Measurements from ENCODE around the gene PRCC. TPM values are rescaled to one million over a fixed set of nuclear protein-coding genes. Genes with fewer than 3 reads are reported as not detected.
A peak's percentile ranks its signal among the peaks of the same experiment; 100 is the strongest.

Gene PRCC
- total RNA-seq, 1 donor: 28.3 TPM

DNA sequence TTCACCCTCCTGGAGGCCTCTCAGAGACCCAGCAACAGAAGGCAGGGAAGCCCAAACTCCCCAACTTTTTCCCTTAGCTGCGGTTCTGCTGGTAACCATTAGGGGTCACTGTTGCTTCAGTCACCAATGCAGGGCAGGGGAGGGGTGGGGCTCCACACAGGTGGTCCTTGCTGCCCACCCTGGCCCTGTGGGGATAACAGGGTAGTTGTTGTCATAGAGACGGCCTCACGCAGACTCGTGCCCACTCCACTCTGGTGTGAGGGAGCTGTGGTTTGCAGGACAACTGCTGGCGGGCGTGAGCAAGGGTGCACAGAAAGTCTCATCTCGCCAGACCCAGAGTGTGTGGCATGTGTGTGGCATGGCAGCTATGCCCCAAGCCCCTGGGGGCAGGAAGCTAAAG, 71.6 kb downstream of the PRCC start:
- DNase-seq (ENCODE audit: low read depth): peak; percentile 25
- H3K4me3 ChIP-seq (ENCODE audit: low read depth, low read length): no peak overlapping the region
- TF ChIP-seq, protein P1, sequence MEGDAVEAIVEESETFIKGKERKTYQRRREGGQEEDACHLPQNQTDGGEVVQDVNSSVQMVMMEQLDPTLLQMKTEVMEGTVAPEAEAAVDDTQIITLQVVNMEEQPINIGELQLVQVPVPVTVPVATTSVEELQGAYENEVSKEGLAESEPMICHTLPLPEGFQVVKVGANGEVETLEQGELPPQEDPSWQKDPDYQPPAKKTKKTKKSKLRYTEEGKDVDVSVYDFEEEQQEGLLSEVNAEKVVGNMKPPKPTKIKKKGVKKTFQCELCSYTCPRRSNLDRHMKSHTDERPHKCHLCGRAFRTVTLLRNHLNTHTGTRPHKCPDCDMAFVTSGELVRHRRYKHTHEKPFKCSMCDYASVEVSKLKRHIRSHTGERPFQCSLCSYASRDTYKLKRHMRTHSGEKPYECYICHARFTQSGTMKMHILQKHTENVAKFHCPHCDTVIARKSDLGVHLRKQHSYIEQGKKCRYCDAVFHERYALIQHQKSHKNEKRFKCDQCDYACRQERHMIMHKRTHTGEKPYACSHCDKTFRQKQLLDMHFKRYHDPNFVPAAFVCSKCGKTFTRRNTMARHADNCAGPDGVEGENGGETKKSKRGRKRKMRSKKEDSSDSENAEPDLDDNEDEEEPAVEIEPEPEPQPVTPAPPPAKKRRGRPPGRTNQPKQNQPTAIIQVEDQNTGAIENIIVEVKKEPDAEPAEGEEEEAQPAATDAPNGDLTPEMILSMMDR (IDR thresholded peaks at IDR 0.05; ENCODE audit: insufficient read depth, low read length): peak; percentile 94

DNA sequence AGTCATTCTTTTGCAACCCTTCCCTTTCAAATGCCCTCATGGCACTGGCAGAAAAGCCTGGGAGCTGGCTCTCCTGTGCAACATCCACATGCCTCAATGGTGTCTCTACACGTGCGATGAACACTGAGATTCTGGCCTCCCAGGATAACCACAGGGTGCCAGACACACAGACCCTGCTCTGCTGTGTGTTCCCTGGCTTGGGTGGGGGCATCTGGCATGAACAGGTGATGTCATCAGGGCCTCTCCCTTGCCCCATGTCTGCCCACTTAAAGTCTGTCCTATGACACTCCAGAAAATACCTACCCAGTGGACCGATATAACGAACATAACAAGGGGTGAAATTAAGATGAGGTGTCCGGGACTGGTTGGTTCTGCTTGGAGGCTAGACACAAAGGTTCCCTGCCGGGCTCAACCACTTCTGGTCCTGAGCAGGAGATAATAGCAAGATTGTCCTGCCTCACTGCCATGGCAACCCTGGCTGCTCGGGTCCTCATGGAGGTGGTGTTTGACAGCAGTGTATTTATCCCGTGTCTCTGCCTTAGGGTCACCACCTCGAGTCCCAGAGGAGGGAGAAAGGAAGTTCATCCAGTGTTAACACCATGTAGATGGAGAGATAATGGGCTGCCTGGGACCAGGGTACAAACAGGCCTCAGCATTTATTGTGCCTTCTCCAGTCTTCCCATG, 72.2 kb downstream of the PRCC start:
- no peak for DNase-seq (ENCODE audit: low read depth)
- TF ChIP-seq, protein P1 (IDR thresholded peaks at IDR 0.05; ENCODE audit: insufficient read depth, low read length): no peak
- H3K4me3 ChIP-seq (ENCODE audit: low read depth, low read length): no peak overlapping the region

DNA sequence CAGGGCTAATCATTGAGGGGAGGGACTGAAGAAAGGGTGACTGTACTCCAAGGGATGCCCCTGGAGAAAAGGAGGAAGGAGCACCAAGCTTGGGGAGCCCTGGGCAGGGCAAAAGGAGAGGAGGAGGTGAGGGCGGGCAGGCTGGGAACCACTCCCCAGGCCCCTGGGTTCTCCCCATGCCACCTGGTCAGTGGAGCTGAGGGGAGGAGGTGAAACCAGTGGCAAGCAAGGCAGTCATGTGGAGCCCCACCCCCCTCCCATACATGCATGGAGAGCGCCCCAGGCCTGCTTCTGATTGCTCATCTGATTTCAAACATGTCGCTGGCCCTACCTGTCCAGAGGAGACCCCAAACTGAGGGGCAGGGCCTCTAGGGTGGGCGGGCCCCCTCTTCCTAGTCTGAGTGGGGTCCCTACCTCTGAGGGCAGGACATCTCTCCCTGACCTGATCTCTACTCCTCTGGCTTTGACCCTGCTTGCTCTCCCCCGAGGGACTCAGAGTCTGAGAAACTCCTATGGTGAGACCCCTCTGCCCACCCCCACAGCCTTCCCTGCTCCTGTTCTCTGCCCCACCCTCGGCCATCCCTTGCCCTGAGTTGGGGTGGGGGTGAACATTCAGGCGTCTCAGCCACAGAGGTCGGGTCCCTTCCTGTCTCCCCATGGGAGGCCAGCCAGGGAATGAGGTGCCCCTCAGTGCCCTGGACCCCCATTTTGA, 73.0 kb downstream of the PRCC start:
- TF ChIP-seq, protein P1 (IDR thresholded peaks at IDR 0.05; ENCODE audit: insufficient read depth, low read length): no peak
- no peak for DNase-seq (ENCODE audit: low read depth)
- H3K4me3 ChIP-seq (ENCODE audit: low read depth, low read length): no peak overlapping the region

DNA sequence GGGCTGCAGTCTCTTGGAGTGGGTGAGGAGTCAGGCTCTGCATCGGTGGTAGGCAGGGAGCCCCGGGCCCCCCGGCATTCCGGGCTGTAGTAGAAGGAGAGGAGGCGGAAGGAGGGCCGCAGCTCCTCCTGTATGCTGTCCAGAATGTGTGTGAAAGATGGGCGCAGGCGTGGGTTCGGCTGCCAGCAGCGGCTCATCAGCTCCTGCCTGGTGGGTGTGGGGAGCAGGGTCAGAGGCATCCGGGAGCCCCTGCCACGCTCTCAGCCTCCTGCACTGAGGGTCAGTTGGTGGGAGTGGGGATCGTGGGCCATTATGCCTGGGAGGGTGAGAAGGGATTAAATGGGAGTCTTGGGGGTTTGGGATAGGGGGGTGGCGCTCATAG, 73.6 kb downstream of the PRCC start:
- H3K4me3 ChIP-seq (ENCODE audit: low read depth, low read length): no peak overlapping the region
- TF ChIP-seq, protein P1 (IDR thresholded peaks at IDR 0.05; ENCODE audit: insufficient read depth, low read length): no peak

DNA sequence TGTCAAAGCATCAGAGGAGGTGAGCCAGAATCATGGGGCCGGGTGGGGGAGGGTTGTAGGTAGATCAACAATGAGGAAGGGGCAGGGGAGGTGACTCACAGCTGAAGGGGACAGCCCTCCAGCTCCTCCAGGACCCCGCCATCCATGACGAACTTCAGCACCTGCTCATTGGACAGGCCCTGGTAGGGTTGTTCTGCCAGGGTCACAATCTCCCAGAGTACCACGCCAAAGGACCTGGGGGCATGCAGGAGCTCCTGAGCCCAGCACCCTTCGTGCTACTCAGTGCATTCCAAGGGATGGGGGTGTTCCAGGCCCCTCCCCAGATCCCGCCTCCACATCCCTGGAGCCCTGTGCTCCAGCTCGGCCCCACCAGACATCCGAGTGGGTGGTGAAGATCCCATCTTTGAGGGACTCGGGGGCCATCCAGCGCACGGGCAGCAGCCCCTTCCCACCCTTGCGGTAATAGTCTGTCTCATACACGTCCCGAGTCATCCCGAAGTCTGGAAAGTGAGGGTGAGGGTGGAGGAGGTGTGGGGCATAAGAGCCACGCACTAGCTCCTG, 74.0 kb downstream of the PRCC start:
- TF ChIP-seq, protein P1 (IDR thresholded peaks at IDR 0.05; ENCODE audit: insufficient read depth, low read length): no peak
- DNase-seq (ENCODE audit: low read depth): no peak
- no peak overlapping the region for H3K4me3 ChIP-seq (ENCODE audit: low read depth, low read length)

More for the DNA sequence above, 73.6 kb downstream of the PRCC start:
- no peak for DNase-seq (ENCODE audit: low read depth)

DNA sequence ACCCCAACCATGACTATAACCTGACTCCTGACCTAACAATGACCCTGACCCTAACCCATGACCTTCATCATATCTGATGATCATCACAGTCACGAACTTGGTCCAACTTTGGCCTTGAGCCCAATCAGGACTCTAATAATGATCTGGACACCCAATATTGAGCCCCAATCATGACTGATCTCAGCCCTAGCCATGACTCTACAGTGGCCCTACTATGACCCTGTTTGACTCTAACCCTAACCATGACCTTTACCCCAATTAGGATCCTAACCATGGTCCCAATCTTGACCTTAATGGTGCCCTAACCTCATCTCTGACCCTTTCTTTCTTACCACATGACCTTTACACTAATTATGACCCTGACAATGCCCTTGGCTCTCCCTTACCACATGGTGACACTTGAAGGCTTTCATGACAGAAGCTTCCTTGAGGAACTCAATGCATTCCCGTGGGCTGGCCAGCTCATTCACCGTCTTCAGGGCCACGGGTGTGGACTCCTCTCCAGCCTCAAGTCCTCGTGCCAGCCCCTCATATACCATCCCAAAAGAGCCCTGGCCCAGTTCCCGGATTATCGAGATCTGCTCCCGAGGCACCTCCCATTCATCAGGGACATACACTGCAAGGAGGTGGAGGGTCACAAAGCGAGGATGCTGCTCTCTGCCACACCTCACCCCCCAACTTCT, 75.4 kb downstream of the PRCC start:
- TF ChIP-seq, protein P1 (IDR thresholded peaks at IDR 0.05; ENCODE audit: insufficient read depth, low read length): no peak
- no peak for DNase-seq (ENCODE audit: low read depth)

More for the DNA sequence above, 75.4 kb downstream of the PRCC start:
- H3K4me3 ChIP-seq (ENCODE audit: low read depth, low read length): no peak overlapping the region
